ENCODE measurements around the gene DCUN1D2.

- TF ChIP-seq EZH2 (IDR thresholded peaks at IDR 0.05; ENCODE audit: low read length, unreplicated experiment) (no peak), CTCF (conservative IDR thresholded peaks at IDR 0.05; ENCODE audit: low read depth, low read length) (no peak), EZH2phosphoT487 (IDR thresholded peaks at IDR 0.05; ENCODE audit: borderline replicate concordance, low read length) (no peak)
These were observed 18.0 kb downstream of the DCUN1D2 start for GRCh38 chr13:113472355-113473025.

All from PC-3 (cell line).